ENCODE measurements around the gene SPAG9.

The SPAG9 gene

GRCh38 chr17:50916026-50916707 is 204.5 kb downstream of the SPAG9 start:
- peaks cover 20% of the 10 kb centered on the region for H3K4me1 ChIP-seq (ENCODE audit: control insufficient read depth, insufficient read depth, low read length)
- H3K9ac ChIP-seq (ENCODE audit: low read depth, low read length), result no peak overlapping the region
- no peaks in the 10 kb centered on the region for H3K36me3 ChIP-seq (ENCODE audit: insufficient read depth, low read length)
- no peaks in the 10 kb centered on the region for H3K27me3 ChIP-seq (ENCODE audit: control insufficient read depth, insufficient read depth, low read length)
- H3K4me3 ChIP-seq (ENCODE audit: low read length), result no peak overlapping the region
- H3K4me2 ChIP-seq (ENCODE audit: low read length), result no peak overlapping the region
- no peaks in the 10 kb centered on the region for H3K9me3 ChIP-seq (replicated peaks; ENCODE audit: low read length)

GRCh38 chr17:50914505-50915063 is 206.1 kb downstream of the SPAG9 start:
- H3K27me3 ChIP-seq (ENCODE audit: control insufficient read depth, insufficient read depth, low read length), result peaks cover 6% of the 10 kb centered on the region
- H3K9me3 ChIP-seq (replicated peaks; ENCODE audit: low read length), result no peaks in the 10 kb centered on the region
- H3K36me3 ChIP-seq (ENCODE audit: insufficient read depth, low read length), result no peaks in the 10 kb centered on the region
- no peak overlapping the region for H3K9ac ChIP-seq (ENCODE audit: low read depth, low read length)
- peaks cover 16% of the 10 kb centered on the region for H3K4me1 ChIP-seq (ENCODE audit: control insufficient read depth, insufficient read depth, low read length)
- H3K4me2 ChIP-seq (ENCODE audit: low read length), result no peak overlapping the region
- no peak overlapping the region for H3K4me3 ChIP-seq (ENCODE audit: low read length)

GRCh38 chr17:50913120-50913519 is 207.5 kb downstream of the SPAG9 start:
- peaks cover 8% of the 10 kb centered on the region for H3K4me1 ChIP-seq (ENCODE audit: control insufficient read depth, insufficient read depth, low read length)
- H3K9ac ChIP-seq (ENCODE audit: low read depth, low read length), result no peak overlapping the region
- H3K9me3 ChIP-seq (replicated peaks; ENCODE audit: low read length), result no peaks in the 10 kb centered on the region
- H3K4me3 ChIP-seq (ENCODE audit: low read length), result no peak overlapping the region
- H3K36me3 ChIP-seq (ENCODE audit: insufficient read depth, low read length), result no peaks in the 10 kb centered on the region
- peaks cover 13% of the 10 kb centered on the region for H3K27me3 ChIP-seq (ENCODE audit: control insufficient read depth, insufficient read depth, low read length)
- no peak overlapping the region for H3K4me2 ChIP-seq (ENCODE audit: low read length)
